Measurements from ENCODE around the gene KDM4B.

KDM4B gene

DNA sequence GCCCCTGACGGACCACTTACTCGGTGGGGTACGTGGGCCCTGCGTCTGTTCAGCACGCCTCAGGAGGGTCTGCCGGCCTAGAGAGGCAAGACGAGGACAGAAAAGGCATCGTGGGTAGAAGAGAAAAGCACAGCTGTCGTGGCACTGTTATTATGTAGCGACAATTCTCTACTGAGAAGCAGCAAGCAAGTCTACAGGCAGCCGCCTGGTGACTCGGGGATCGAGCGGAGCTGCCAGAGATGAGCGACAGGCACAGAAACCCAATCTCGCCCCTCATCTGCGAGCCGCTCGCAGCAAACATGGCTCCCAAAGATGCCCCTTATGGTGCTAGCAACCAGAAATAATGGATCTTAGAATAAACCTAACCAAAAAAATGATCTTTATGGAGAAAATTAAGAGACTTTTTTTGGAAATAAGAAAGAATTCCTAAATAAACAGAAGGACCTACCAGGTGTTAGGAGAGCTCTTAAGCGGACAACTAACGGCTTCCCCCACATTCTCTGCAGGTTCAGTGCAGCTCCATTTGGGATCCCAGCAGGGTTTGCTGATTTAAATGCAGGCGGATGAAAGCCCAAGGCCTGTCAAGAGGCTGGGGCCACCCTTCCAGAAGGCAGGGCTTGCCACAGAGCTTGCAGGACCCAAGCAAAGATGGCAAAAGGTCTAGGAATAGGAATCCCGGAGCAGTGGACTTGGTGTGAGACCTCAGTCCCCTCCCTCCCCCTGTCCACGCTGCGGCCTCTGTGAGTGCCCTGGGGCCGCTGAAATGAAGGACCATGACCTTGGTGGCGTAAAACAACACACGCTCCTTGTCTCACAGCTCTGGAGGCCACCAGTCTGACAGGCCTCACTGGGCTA is 152.6 kb downstream of the KDM4B start:
- no peak for DNase-seq (ENCODE audit: low read depth in 2 of 2)

DNA sequence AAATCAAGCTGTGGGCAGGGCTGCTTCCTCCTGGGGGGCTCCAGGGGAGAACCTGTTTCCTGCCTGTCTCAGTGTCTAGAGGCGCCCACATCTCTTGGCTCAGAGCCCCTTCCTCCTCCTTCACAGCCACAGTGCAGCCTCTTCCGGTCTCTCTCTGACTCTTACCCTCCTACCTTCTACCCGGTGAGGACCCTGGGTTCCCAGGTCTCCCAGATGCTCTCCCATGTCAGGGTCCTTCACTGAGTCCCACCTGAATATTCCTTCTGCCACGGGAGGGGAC is 153.1 kb downstream of the KDM4B start:
- DNase-seq (ENCODE audit: low read depth in 2 of 2) = no peak

DNA sequence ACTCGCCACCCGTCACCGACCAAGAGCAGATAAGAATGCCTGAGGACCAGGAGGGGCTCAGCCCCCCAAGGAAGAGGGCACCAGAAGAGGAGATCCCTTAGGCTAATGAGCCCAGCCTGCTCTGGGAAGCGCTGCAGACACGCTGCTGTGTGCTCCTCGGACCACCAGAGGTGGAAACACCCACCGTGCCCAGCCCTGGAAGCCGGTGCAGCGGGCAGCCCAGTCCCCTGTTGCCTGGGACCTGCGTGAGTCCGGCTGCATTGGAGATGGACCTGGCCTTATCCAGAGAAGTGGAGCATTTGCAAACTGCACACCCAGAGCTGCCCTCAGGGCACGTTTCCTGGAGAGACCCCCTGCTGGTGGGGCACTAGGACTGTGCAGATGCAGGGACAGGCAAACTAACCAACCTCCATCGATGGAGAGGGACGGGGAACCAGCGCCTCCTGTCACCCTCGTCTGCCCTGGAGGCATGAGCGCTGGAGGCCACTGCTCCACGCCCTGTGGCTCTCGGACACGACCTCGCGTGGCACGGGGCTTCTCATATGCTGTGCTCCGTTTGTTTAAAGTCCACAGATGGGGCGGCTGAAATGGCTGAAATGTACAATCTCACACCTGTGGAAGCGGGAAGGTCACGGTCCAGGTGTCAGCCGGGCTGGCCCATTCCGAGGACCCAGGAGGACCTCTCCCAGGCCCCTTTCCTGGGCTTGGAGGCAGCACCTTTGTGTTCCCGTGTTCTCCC is 153.9 kb downstream of the KDM4B start:
- DNase-seq (ENCODE audit: low read depth in 2 of 2) = no peak

DNA sequence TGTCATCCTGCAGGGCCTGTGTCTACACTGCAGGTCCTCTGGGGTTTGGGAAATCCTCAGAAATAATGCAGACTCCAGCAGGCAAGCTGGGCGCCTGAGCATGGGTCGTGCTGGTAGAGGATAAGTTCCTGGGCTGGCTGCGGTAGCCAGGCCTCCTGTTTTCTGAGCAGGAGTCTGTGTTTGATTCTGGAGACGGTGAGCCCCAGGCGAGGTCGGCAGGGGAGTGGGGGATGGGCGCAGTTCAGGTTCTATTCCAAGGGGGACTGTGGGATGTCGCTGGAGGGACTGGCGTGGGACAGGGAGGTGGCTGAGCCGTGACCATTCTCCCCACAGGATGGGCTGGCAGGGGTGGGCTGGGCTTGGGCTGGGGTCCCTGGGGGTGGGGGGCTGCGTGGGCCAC is 154.7 kb downstream of the KDM4B start:
- DNase-seq (ENCODE audit: low read depth in 2 of 2) = no peak

DNA sequence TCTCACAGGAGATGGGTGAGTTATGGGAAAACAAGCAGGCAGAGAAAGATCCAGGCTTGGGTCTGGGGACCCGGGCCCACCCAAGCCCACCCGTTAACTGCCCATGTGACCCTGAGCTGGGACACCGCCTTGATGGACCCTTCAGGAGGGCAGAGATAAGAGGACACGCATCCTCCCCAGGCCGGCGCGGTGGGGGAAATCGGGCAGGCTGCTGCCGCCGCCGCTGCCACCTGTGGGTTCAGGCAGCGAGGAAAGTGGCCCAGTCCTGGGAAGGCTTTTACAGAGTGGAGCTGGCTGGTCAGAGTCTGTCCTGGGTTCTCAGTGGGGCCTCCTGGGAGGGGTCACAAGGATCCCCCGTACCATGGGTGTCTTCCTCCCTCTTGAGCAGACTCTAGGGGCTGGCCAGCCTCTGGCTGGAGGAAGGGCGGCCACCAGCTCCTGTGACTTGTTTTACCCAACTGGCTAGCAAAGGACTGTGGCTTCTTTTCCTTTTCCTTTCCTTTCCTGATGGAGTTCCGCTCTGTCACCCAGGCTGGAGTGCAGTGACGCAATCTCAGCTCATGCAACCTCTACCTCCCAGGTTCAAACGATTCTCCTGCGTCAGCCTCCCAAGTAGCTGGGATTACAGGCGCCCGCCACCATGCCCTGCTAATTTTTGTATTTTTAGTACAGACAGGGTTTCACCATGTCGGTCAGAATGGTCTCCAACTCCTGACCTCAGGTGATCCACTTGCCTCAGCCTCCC is 155.4 kb downstream of the KDM4B start:
- DNase-seq (ENCODE audit: low read depth in 2 of 2) = no peak

DNA sequence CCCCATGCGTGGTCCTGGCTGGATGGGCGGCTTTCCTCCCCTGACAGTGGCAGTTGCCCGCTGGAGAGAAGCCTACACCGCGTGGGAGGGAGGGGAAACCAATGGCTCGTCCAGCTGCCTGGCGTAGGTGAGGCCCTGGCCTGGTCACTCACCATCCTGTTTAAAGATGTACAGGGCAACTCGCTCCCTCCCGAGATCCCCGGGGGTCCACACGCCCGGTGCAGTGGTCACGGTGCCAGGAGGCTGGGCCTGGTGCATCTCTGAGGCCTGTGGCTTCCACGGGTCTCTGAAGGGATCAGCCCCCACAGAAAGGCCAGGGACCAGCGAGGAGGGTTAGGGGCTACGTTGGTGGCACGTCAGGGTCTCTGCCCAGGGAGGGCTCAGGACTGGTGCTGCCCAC is 156.5 kb downstream of the KDM4B start:
- DNase-seq (ENCODE audit: low read depth in 2 of 2) = no peak

DNA sequence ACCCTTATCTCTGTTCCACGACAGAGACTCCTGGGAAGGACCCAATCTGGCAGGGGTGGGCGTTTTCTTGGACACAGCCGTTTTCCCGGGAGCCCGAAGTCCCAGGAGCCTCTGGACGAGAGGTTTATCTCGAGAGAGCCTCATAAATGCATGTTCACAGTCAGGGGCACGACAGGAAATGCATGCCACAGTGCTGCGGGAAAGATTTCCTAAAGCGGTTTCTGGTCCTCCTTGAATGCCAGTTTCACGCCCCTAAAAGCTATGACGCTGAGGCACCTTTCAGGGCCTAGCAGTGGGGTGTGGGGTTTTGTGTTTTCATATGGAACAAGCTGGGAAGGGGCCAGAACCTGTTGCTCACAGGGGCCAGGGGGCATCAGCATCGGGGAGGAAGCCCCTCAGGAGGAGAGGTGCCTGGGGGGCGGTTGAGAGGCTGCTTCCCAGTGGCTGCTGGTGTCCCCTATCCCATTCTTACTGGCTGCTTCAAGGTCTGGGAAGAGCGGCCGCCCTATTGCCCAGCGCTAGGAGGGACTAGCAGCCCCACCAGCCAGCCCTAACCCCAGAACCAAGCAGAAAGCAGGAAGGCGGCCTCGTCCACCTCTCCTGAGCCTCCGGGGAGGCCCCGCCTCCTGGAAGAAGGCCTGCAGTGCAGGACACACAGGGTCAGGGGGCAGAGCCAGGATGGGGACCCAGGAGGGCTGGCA is 157.0 kb downstream of the KDM4B start:
- DNase-seq (ENCODE audit: low read depth in 2 of 2) = no peak

DNA sequence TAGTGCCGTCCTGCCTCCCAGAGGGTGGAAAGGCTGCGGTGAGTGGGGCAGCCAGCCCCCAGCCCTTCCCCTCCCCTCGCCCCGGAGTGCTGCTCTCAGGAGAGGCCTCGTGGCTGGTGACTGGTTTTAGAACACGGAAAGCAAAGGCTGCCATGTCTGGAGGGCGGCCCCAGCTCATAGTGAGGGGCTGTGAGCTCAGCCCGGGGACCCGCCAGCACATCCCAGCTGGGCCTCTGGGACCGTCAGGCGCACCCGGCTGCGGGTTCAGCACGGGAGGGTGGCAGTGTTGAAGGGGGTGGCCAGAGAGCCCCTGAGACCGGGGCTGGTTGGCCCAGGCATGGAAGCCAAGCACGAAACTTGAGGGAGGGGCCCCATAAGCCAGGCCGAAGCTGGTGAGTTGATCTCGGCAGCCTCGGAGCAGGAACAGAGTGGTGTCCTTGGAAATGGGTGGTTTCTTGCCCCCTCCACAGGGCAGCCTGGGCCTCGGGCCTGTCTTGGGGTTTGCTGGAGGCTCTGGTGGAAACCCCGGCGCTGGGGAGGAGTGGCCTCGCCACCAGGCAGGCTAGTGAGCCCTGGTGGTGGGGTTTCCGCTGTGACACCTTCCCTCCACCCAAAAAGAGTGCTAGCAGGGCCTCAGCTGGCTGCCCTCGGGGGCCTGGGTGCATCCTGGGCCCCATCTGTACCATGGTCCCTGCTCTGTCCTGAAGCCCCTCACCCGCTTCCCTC is 157.7 kb downstream of the KDM4B start:
- peak in 1 of 2 donors; percentile 35 for DNase-seq (ENCODE audit: low read depth in 2 of 2)

DNA sequence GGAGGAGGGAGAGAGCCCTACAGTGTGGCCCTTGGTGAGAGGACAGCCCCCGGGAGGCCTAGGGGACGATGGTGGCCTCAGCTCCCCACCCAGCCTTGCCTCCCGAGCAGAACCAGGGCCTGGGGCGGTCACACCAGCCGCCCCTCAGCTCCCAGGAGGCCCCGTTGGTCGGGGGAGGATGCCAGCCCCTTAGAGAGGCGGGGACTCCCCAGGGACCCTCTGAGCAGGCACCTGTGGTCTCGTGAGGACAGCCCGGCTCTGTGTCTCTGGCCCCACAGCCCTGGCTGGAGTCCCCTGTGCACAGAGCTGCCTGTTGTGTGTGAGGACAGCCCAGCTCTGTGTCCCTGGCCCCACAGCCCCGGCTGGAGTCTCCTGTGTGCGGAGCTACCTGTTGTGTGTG is 158.8 kb downstream of the KDM4B start:
- DNase-seq (ENCODE audit: low read depth in 2 of 2) = no peak

DNA sequence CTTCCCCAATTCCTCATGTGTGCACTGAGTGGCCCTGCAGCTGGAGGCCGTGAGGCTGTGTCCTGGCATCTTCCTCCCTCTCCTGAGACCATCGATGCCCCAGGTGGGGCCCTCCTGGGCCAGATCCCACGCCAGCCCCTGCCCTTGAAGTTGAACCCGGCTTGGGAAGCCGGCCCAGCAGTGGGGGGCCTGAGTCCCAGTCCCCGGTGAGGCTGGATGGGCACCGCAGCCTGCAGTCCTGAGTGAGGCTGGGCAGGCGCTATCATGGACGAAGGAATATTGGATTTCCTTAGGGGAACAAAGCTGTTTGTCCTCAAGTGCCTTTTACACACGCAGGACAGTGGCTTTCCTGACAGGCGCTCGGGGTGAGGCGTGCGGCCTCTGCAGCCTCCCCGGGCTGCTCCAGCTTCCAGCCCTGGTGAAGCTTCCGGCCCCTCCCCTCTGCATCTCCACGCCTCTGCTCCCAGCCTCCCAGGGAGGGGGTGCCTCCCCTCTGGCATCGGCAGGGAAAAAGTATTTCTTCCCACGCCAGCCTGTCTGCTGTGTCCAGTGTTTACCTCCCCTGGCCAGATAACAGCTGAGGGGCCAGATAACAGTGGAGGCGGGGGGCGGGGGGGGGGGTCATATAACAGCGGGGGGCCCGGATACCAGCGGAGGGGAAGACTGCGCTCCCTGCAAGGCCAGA is 159.5 kb downstream of the KDM4B start:
- DNase-seq (ENCODE audit: low read depth in 2 of 2) = no peak

DNA sequence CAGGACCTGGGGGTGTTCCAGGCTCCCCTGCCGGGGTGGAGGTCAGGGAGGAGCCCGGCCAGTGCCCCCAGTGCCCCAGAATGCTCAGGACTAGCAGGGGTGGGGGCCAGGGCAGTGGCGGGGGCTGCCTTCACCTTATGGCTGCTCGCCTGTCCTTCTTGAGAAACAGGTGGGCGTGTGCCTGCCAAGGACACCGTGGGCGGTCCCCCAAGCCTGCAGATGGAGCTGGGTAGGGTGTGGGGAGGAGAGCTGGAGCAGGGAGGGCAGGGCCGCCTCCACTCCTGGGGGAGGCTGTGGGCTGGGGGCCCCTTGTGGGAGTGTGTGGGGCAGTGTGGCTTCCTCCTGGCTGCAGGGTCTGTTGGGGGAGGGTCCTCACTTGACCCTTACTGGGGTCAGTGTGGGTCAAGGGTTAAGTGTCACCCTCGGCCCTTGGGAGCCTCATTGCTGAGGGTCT is 160.1 kb downstream of the KDM4B start:
- DNase-seq (ENCODE audit: low read depth in 2 of 2) = no peak

DNA sequence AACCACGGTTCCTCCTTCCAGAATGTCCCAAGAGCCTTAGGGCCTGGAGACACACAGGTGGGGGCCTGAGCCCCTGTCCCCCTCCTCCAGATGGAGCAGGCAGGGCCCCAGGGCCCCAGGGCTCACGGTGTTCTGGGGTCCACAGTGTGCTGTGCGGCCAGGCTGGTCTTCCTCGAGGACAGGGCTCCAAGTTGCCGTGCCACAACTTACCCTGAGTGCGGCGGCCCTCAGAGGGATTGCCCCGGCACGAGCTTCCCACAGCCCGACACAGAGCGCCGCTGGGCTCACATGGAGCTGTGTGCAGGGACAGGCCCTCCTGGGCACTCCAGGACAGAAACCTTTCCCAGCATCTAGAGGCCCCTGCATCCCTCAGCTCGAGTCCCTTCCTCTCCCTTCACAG is 160.8 kb downstream of the KDM4B start:
- no peak for DNase-seq (ENCODE audit: low read depth in 2 of 2)

DNA sequence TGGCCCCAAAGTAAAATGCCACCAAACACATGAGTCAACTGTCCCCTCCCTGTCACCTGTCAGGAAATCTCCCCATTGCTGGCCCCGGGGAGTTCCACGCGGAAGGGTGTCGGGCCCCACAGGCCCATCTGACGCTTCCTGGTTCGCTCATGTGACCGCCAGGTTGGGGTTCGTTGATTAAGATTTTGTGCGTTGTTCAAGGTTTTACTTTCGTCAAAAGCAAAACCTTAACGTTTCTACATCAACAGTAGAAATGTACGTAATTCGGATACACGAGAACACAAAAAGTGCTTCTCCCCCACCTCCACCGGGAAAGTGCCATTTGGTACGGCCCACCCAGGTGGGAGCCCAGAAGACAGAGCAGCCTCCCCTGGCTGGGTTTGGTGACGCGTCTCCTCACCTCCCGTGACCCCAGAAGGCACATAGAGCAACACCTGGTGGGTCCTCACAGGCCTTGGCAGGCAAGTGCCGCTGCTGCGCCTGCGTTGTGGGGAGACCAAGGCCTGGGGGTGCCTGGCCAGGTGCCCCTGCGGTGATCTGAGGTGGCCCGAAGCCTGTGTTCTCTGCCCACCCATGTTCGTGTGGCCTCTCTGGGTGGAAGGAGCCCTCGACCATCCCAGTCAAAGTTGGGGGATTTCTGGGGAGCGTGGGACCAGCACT is 161.6 kb downstream of the KDM4B start:
- peak; percentile 43 to 70 for DNase-seq (ENCODE audit: low read depth in 2 of 2)

DNA sequence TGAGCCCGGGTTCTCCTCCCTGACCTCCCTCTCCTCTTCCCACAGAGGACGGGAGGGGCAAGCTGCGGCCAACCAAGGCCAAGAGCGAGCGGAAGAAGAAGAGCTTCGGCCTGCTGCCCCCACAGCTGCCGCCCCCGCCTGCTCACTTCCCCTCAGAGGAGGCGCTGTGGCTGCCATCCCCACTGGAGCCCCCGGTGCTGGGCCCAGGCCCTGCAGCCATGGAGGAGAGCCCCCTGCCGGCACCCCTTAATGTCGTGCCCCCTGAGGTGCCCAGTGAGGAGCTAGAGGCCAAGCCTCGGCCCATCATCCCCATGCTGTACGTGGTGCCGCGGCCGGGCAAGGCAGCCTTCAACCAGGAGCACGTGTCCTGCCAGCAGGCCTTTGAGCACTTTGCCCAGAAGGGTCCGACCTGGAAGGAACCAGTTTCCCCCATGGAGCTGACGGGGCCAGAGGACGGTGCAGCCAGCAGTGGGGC is 162.2 kb downstream of the KDM4B start:
- DNase-seq (ENCODE audit: low read depth in 2 of 2) = peak in 1 of 2 donors; percentile 36

DNA sequence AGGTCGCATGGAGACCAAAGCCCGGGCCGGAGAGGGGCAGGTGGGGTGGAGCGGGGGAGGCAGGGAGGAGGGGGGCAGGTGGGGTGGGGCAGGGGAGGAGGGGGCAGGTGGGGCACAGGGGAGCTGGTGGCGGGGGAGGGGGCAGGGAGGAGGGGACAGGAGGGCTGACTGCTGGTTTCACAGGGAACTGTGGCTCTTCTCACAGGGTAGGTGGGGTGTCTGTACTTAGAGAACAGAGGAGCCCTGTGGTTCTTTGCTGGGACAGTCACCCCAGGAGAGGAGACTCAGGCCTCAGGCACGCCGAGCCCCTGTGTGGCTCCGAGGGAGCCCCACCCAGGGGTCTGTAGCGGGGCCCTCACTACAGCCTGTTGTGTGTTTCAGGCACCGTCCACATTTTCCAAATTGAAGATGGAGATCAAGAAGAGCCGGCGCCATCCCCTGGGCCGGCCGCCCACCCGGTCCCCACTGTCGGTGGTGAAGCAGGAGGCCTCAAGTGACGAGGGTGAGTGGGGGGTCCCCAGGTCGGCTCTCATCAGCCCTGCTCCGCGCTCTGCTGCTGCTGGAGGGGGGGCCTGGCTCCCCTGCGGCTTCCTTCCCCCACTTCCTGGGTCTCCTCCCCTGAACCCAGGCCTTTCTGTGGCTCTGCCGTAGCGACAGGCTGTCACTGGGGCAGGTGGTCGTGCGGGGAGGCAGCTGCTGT is 162.7 kb downstream of the KDM4B start:
- peak in 1 of 2 donors; percentile 39 for DNase-seq (ENCODE audit: low read depth in 2 of 2)

DNA sequence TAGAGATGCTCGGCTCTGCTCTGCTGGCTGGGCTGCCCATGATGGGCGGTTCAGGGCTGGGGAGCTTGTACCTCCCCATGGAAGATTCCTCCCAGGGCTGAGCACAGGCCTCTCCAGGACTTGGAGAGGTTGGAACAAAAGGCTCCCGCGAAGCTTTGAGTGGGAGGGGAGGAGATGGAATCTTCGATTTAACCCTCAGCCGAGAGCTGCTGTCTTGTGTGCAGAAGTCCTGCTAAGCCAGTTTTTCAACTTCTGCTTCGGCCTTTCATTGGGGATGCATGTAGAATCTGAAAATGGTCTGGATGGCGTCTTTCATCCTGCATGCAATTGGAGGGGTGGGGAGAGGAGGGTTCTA is 163.3 kb downstream of the KDM4B start:
- DNase-seq (ENCODE audit: low read depth in 2 of 2) = no peak

DNA sequence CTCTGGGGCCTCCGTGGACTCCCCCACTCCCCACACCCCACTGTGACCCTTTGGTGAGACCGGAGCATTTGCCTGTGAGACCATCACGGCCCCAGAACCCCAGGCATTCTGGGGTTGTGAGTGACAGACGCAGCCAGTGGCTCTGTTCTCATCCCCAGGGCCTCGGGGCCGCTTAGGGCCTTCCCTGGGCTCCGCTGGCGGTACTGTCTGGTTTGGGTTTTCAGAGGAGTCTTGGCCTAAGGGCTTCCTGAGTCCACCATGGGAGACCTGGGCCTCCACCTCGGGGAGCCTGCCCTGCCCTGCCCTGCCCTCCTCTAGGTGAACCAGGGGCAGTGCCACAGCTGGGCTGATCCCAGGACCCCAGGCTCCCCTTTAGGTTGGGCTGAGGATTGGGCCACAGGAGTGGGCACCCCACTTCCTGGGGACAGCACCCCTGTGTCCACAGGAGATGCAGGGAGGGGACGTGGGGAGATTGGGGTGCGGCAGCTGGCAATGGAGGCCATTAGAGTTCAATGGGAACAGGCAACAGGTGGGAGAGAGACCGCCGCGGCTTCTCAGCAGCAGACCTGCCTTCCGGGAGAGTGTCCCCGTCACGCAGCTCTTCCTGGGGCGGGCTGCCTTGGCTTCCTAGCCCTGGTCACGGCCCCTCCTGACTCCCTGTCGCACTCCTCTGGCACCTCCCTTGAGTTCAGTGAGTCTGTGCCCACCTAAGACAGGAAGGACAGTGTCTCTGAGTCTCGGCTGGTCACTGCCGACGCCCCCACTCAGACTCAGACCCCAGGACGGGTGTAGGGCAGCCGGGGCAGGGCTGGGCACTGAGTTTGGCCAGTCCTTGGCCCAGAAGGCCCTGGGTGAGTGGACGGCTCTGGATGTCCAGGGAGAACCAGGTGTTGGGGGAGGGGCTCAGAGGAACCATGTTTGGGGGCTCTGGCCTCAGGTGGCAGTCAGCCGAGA is 164.1 kb downstream of the KDM4B start:
- no peak for DNase-seq (ENCODE audit: low read depth in 2 of 2)

DNA sequence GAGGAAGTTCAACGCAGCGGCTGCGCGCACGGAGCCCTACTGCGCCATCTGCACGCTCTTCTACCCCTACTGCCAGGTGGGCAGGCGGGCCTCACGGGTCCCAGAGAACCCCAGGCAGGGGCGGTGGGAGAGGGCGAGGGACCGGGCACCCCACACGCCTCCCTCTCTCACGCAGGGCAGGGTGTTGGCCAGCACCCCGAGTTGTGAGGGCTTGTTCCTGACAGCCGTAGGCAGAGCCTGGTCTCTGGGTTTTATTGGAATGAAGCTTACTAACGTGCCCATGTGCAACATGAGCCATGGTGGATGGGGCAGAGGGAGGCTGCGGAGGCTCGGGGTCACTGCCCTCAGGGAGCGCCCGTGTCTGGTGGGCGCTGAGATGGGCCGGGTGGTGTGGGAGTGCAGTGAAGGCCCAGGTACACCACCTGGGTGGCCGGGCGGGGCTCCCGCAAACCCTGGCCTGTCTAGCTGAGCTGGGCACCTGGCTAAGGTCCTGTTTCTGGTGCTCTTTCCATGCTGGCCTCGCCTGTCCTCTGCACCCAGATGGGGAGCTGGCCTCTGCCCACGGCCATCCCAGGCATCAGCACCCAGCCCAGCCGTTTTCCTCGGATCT is 165.2 kb downstream of the KDM4B start:
- DNase-seq (ENCODE audit: low read depth in 2 of 2) = no peak
